ENCODE measurements around the gene MAP2K1. TPM values are rescaled to one million over a fixed set of nuclear protein-coding genes. Genes with fewer than 3 reads are reported as not detected.

MAP2K1 gene
- total and polyA plus RNA-seq, 9 of the 15 experiments (the other 6 are each of a cell fraction or from before 2014, with no cell fraction given) = 7.5 to 58.3 (median 30.0) TPM

GRCh38 chr15:66497502-66498455 is 111.1 kb downstream of the MAP2K1 start, which contains the start of gene SNAPC5 (continued):
- TF ChIP-seq HBP1 (CRISPR knock-in tag; IDR thresholded peaks at IDR 0.05) = no peak; the same call in 1 of the 2 replicates
- TF ChIP-seq PTRF (tag; IDR thresholded peaks at IDR 0.05) = no peak
- peak; percentile 49 for TF ChIP-seq DEAF1 (CRISPR knock-in tag; IDR thresholded peaks at IDR 0.05)
- peak in 1 of 3 experiments; percentile 20; a peak in 1 of 6 replicates for TF ChIP-seq ZBTB11 (CRISPR knock-in tag; IDR thresholded peaks at IDR 0.05)
- no peak for TF ChIP-seq SPI1 (IDR thresholded peaks at IDR 0.05; ENCODE audit: borderline replicate concordance, low read depth, low read length)
- no peak for TF ChIP-seq SP2 (IDR thresholded peaks at IDR 0.05; ENCODE audit: extremely low read depth, low read depth, low read length, poor library complexity, severe bottlenecking)
- TF ChIP-seq MTA2 (IDR thresholded peaks at IDR 0.05; ENCODE audit: low read depth) = peak; percentile 43; the same call in 1 of the 2 replicates
- TF ChIP-seq ADNP (tag; IDR thresholded peaks at IDR 0.05) = no peak
- TF ChIP-seq DIDO1 (tag; IDR thresholded peaks at IDR 0.05; ENCODE audit: low read depth) = peak; percentile 68; the same call in 1 of the 2 replicates
- TF ChIP-seq FOXP4 (CRISPR knock-in tag; IDR thresholded peaks at IDR 0.05; ENCODE audit: borderline replicate concordance) = peak; percentile 86; the same call in 1 of the 2 replicates
- no peak for TF ChIP-seq TRIM28 (IDR thresholded peaks at IDR 0.05)
- no peak for TF ChIP-seq TSC22D4 (tag; IDR thresholded peaks at IDR 0.05)
- no peak for TF ChIP-seq ZNF586 (CRISPR knock-in tag; conservative IDR thresholded peaks at IDR 0.05)
- no peak for TF ChIP-seq FOXJ2 (tag; IDR thresholded peaks at IDR 0.05)
- TF ChIP-seq NCOA1 (IDR thresholded peaks at IDR 0.05; ENCODE audit: low read depth) = peak; percentile 12; the same call in 1 of the 2 replicates
